Muscle of arm (tissue), 14 donors: ENCODE data around the gene IRF2BP2. TPM values are rescaled to one million over a fixed set of nuclear protein-coding genes. Genes with fewer than 3 reads are reported as not detected.
A peak's percentile ranks its signal among the peaks of the same experiment; 100 is the strongest.

Source experiments
- DNase-seq: peaks from one replicate; pipeline ENCODE4 v3.0.0-alpha.2; 2013
- long read RNA-seq, 11 donors: transcript quantifications; one replicate each; lab custom pipeline, GENCODE V29; 2026
- polyA plus RNA-seq, 12 donors: library from polyadenylated mRNA; unstranded; fragments of 120-200 nt; gene quantifications; one replicate each; pipeline ENCODE4 v1.2.1, GENCODE V29; 2013; ENCODE audit not compliant: insufficient read length in 12 of 12

Gene IRF2BP2
- polyA plus RNA-seq, result 100 to 1,000 TPM in 3 of 12 donors, 10 to 100 TPM in 9; 59.4 to 182 (median 70.1) TPM
- long read RNA-seq, donor 1, full-length matches to known transcripts, result 29 of 29 reads
- long read RNA-seq, donor 1, partial matches to known transcripts, result 0 of 29 reads
- long read RNA-seq, donor 1, other reads (novel, unspliced or antisense), result 0 of 29 reads
- long read RNA-seq, donor 2, full-length matches to known transcripts, result 7 of 7 reads
- long read RNA-seq, donor 2, partial matches to known transcripts, result 0 of 7 reads
- long read RNA-seq, donor 2, other reads (novel, unspliced or antisense), result 0 of 7 reads
- long read RNA-seq, donor 3, full-length matches to known transcripts, result 10 of 10 reads
- long read RNA-seq, donor 3, partial matches to known transcripts, result 0 of 10 reads
- long read RNA-seq, donor 3, other reads (novel, unspliced or antisense), result 0 of 10 reads
- long read RNA-seq, donor 4, full-length matches to known transcripts, result 5 of 5 reads
- long read RNA-seq, donor 4, partial matches to known transcripts, result 0 of 5 reads
- long read RNA-seq, donor 4, other reads (novel, unspliced or antisense), result 0 of 5 reads
- long read RNA-seq, donor 5, full-length matches to known transcripts, result 14 of 14 reads
- long read RNA-seq, donor 5, partial matches to known transcripts, result 0 of 14 reads
- long read RNA-seq, donor 5, other reads (novel, unspliced or antisense), result 0 of 14 reads
- long read RNA-seq, donor 6, full-length matches to known transcripts, result 14 of 14 reads
- long read RNA-seq, donor 6, partial matches to known transcripts, result 0 of 14 reads
- long read RNA-seq, donor 6, other reads (novel, unspliced or antisense), result 0 of 14 reads
- long read RNA-seq, donor 7, full-length matches to known transcripts, result 18 of 18 reads
- long read RNA-seq, donor 7, partial matches to known transcripts, result 0 of 18 reads
- long read RNA-seq, donor 7, other reads (novel, unspliced or antisense), result 0 of 18 reads
- long read RNA-seq, donor 8, full-length matches to known transcripts, result 19 of 24 reads
- long read RNA-seq, donor 8, partial matches to known transcripts, result 5 of 24 reads
- long read RNA-seq, donor 8, other reads (novel, unspliced or antisense), result 0 of 24 reads
- long read RNA-seq, donor 9, full-length matches to known transcripts, result 4 of 4 reads
- long read RNA-seq, donor 9, partial matches to known transcripts, result 0 of 4 reads
- long read RNA-seq, donor 9, other reads (novel, unspliced or antisense), result 0 of 4 reads
- long read RNA-seq, donor 10, full-length matches to known transcripts, result 25 of 25 reads
- long read RNA-seq, donor 10, partial matches to known transcripts, result 0 of 25 reads
- long read RNA-seq, donor 10, other reads (novel, unspliced or antisense), result 0 of 25 reads
- long read RNA-seq, donor 11, full-length matches to known transcripts, result 12 of 12 reads
- long read RNA-seq, donor 11, partial matches to known transcripts, result 0 of 12 reads
- long read RNA-seq, donor 11, other reads (novel, unspliced or antisense), result 0 of 12 reads

- DNase-seq, result peak; percentile 80
Observed at GRCh38 chr1:234610061-234610665, at the start of gene IRF2BP2. IRF2BP2 (minus strand) TSS chr1:234610178; CDS start chr1:234609494, 684 bp downstream.

- no peak for DNase-seq
Observed at GRCh38 chr1:234659538-234659937, 49.6 kb upstream of the IRF2BP2 start.

GRCh38 chr1:234658138-234658537 lies 48.2 kb upstream of the IRF2BP2 start:
- DNase-seq, result no peak

GRCh38 chr1:234656944-234657654 lies 47.1 kb upstream of the IRF2BP2 start:
- no peak for DNase-seq

GRCh38 chr1:234656070-234656895 lies 46.3 kb upstream of the IRF2BP2 start:
- DNase-seq, result no peak

GRCh38 chr1:234655328-234656069 lies 45.5 kb upstream of the IRF2BP2 start:
- no peak for DNase-seq

- no peak for DNase-seq
Observed at GRCh38 chr1:234654002-234654733, 44.2 kb upstream of the IRF2BP2 start.

GRCh38 chr1:234649432-234650081 lies 39.6 kb upstream of the IRF2BP2 start:
- DNase-seq, result no peak

- DNase-seq, result no peak
Observed at GRCh38 chr1:234647758-234648157, 37.8 kb upstream of the IRF2BP2 start.

GRCh38 chr1:234647245-234647644 lies 37.3 kb upstream of the IRF2BP2 start:
- no peak for DNase-seq

- DNase-seq, result no peak
Observed at GRCh38 chr1:234645964-234646363, 36.0 kb upstream of the IRF2BP2 start.

GRCh38 chr1:234645474-234645953 lies 35.5 kb upstream of the IRF2BP2 start:
- no peak for DNase-seq

- no peak for DNase-seq
Observed at GRCh38 chr1:234644928-234645327, 35.0 kb upstream of the IRF2BP2 start.

- no peak for DNase-seq
Observed at GRCh38 chr1:234643850-234644134, 33.8 kb upstream of the IRF2BP2 start.

- DNase-seq, result no peak
Observed at GRCh38 chr1:234643111-234643849, 33.3 kb upstream of the IRF2BP2 start.

GRCh38 chr1:234642428-234642827 lies 32.5 kb upstream of the IRF2BP2 start:
- no peak for DNase-seq

GRCh38 chr1:234639961-234640360 lies 30.0 kb upstream of the IRF2BP2 start:
- DNase-seq, result no peak
